Endometrial microvascular endothelial cells (primary cell): Measurements from ENCODE around the gene HVCN1. TPM values are rescaled to one million over a fixed set of nuclear protein-coding genes. Genes with fewer than 3 reads are reported as not detected.
"Not testable (repeated sequence)": the region's sequence is repeated elsewhere in the genome, so short reads cannot be mapped to it uniquely, and the experiment has no call there.

ENCODE experiments used
- in situ Hi-C: cut with HindIII; loops from 2 replicates; pipeline ENCODE4 v1.10.0; 2017; ENCODE audit warnings: low sequenced_read_pairs, low pct_unique_long_range_greater_than_20kb; ENCODE audit errors: inconsistent ontology term
- total RNA-seq: library from RNA; depleted of rRNA; stranded (reverse); fragments of >200 nt; gene quantifications from one replicate; pipeline ENCODE4 v1.2.3, GENCODE V29; 2015; ENCODE audit errors: inconsistent ontology term

HVCN1 gene
- total RNA-seq, result 9.2 TPM

GRCh38 chr12:110688446-110689280, at the start of gene HVCN1:
TSS of gene HVCN1 (minus strand) at chr12:110689115. CDS start at chr12:110683245, 5,870 bp downstream.
- in situ Hi-C loops, result no loop called here

GRCh38 chr12:110737532-110737931, 48.6 kb upstream of the HVCN1 start:
- in situ Hi-C loops, result loop anchor here (25.0 kb wide), 1 partner anchor 225 kb away; the partner anchor contains the start of genes RAD9B and VPS29

GRCh38 chr12:110737016-110737415, 48.1 kb upstream of the HVCN1 start:
- in situ Hi-C loops, result loop anchor here (25.0 kb wide), 1 partner anchor 225 kb away; the partner anchor contains the start of genes RAD9B and VPS29

GRCh38 chr12:110733900-110734299, 45.0 kb upstream of the HVCN1 start:
- in situ Hi-C loops, result loop anchor here (25.0 kb wide), 1 partner anchor 222 kb away; the partner anchor contains the start of genes RAD9B and VPS29

- in situ Hi-C loops, result loop anchor here (25.0 kb wide), 1 partner anchor 221 kb away; the partner anchor contains the start of genes RAD9B and VPS29
These were observed 44.3 kb upstream of the HVCN1 start for GRCh38 chr12:110733089-110733715.

GRCh38 chr12:110732572-110732971, 43.7 kb upstream of the HVCN1 start:
- in situ Hi-C loops, result loop anchor here (25.0 kb wide), 1 partner anchor 220 kb away; the partner anchor contains the start of genes RAD9B and VPS29

GRCh38 chr12:110731479-110731878, 42.6 kb upstream of the HVCN1 start:
- in situ Hi-C loops, result loop anchor here (25.0 kb wide), 1 partner anchor 219 kb away; the partner anchor contains the start of genes RAD9B and VPS29

- in situ Hi-C loops, result loop anchor here (25.0 kb wide), 1 partner anchor 216 kb away; the partner anchor contains the start of genes RAD9B and VPS29
These were observed 39.7 kb upstream of the HVCN1 start for GRCh38 chr12:110728628-110729027.

GRCh38 chr12:110726708-110727369, 37.9 kb upstream of the HVCN1 start:
- in situ Hi-C loops, result loop anchor here (25.0 kb wide), 1 partner anchor 215 kb away; the partner anchor contains the start of genes RAD9B and VPS29

- in situ Hi-C loops, result loop anchor here (25.0 kb wide), 1 partner anchor 214 kb away; the partner anchor contains the start of genes RAD9B and VPS29
These were observed 37.1 kb upstream of the HVCN1 start for GRCh38 chr12:110726028-110726427.

- in situ Hi-C loops, result loop anchor here (25.0 kb wide), 1 partner anchor 213 kb away; the partner anchor contains the start of genes RAD9B and VPS29
These were observed 36.4 kb upstream of the HVCN1 start for GRCh38 chr12:110725267-110725666.

GRCh38 chr12:110722892-110723291, 34.0 kb upstream of the HVCN1 start:
- in situ Hi-C loops, result not testable (repeated sequence)

- in situ Hi-C loops, result no loop called here
These were observed 32.7 kb upstream of the HVCN1 start for GRCh38 chr12:110721570-110721969.

GRCh38 chr12:110720516-110720915, 31.6 kb upstream of the HVCN1 start:
- in situ Hi-C loops, result no loop called here

- in situ Hi-C loops, result no loop called here
These were observed 29.4 kb upstream of the HVCN1 start for GRCh38 chr12:110718222-110718908.

GRCh38 chr12:110717037-110717436, 28.1 kb upstream of the HVCN1 start:
- in situ Hi-C loops, result no loop called here

- in situ Hi-C loops, result no loop called here
These were observed 20.0 kb upstream of the HVCN1 start for GRCh38 chr12:110708917-110709316.

- in situ Hi-C loops, result no loop called here
These were observed 16.4 kb upstream of the HVCN1 start for GRCh38 chr12:110705309-110705708.
